ENCODE measurements around the gene INPPL1. TPM values are rescaled to one million over a fixed set of nuclear protein-coding genes. Genes with fewer than 3 reads are reported as not detected.

Gene INPPL1
- total RNA-seq, 1 experiment from 2014 or later: 90.2 TPM

DNA sequence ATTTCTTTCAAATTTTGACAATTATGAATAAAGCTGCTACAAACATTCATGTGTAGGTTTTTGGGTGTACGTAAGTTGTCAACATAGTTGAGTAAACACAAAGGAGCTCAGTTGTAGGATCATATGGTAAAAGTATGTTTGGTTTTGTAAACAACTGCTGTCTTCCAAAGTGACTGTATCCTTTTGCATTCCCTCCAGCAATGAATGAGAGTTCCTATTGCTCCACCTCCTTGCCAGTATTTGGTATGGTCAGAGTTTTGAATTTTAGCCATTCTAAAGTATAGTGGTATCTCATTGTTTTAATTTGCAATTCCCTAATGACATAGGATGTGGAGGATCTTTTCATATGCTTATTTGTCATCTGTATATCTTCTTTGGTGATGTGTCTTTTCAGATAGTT, 47.4 kb downstream of the INPPL1 start:
- Mint-ChIP-seq H3K36me3 (ENCODE audit: insufficient read depth, unreplicated experiment) (no peaks in the 10 kb centered on the region), H3K27ac (ENCODE audit: low read depth, unreplicated experiment) (no peak overlapping the region), H3K27me3 (ENCODE audit: insufficient read depth, unreplicated experiment) (peaks cover 11% of the 10 kb centered on the region), H3K4me1 (ENCODE audit: insufficient read depth, unreplicated experiment) (peaks cover 9% of the 10 kb centered on the region), H3K4me3 (ENCODE audit: unreplicated experiment) (no peak overlapping the region), H3K9me3 (ENCODE audit: unreplicated experiment) (no peaks in the 10 kb centered on the region)
- no TSS peak for BruUV-seq (replicated peaks)
- no peak for DNase-seq (ENCODE audit: unreplicated experiment)
- intact Hi-C loops (cut with micrococcal nuclease): no loop called here
- ChIA-PET POLR2A (interaction anchor here (0.6 kb wide), 1 partner anchor 1037 kb away, joined by 3 read pairs; no protein-coding TSS in a partner anchor), CTCF (interaction anchor here (0.7 kb wide), 1 partner anchor 50 kb away, joined by 3 read pairs; no protein-coding TSS in a partner anchor)
- no peak for TF ChIP-seq CTCF (IDR thresholded peaks at IDR 0.05; ENCODE audit: unreplicated experiment)

- TF ChIP-seq CTCF (IDR thresholded peaks at IDR 0.05; ENCODE audit: unreplicated experiment): no peak
- intact Hi-C loops (cut with micrococcal nuclease): no loop called here
- Mint-ChIP-seq H3K27ac (ENCODE audit: low read depth, unreplicated experiment) (no peak overlapping the region), H3K27me3 (ENCODE audit: insufficient read depth, unreplicated experiment) (peaks cover 11% of the 10 kb centered on the region), H3K36me3 (ENCODE audit: insufficient read depth, unreplicated experiment) (no peaks in the 10 kb centered on the region), H3K4me3 (ENCODE audit: unreplicated experiment) (no peak overlapping the region), H3K9me3 (ENCODE audit: unreplicated experiment) (no peaks in the 10 kb centered on the region), H3K4me1 (ENCODE audit: insufficient read depth, unreplicated experiment) (peaks cover 14% of the 10 kb centered on the region)
- no TSS peak for BruUV-seq (replicated peaks)
- DNase-seq (ENCODE audit: unreplicated experiment): peak; percentile 43
- ChIA-PET POLR2A (no interaction called here), CTCF (interaction anchor here (0.6 kb wide), 1 partner anchor 157 kb away, joined by 3 read pairs; no protein-coding TSS in a partner anchor)
Measured at GRCh38 chr11:72274435-72274834, 49.9 kb downstream of the INPPL1 start.

DNA sequence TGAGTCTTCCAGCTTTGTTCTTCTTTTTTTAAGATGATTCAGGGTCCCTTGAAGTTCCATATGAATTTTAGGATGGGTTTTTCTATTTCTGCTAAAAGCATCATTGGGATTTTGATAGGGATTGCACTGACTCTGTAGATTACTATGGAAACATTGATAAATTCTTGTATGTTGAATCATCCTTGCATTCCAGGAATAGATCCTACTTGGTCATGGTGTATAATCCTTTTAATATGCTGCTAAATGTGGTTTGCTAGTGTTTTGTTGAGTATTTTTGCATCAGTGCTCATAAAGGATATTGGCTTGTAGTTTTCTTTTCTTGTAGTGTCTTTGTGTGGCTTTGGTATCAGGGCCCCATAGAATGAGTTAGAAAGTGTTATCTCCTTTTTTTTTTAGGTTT, 54.3 kb downstream of the INPPL1 start:
- DNase-seq (ENCODE audit: unreplicated experiment): no peak
- Mint-ChIP-seq H3K36me3 (ENCODE audit: insufficient read depth, unreplicated experiment) (no peaks in the 10 kb centered on the region), H3K9me3 (ENCODE audit: unreplicated experiment) (peaks cover 6% of the 10 kb centered on the region), H3K27ac (ENCODE audit: low read depth, unreplicated experiment) (no peak overlapping the region), H3K27me3 (ENCODE audit: insufficient read depth, unreplicated experiment) (peaks cover 13% of the 10 kb centered on the region), H3K4me3 (ENCODE audit: unreplicated experiment) (no peak overlapping the region), H3K4me1 (ENCODE audit: insufficient read depth, unreplicated experiment) (peaks cover 9% of the 10 kb centered on the region)
- no peak for TF ChIP-seq CTCF (IDR thresholded peaks at IDR 0.05; ENCODE audit: unreplicated experiment)
- intact Hi-C loops (cut with micrococcal nuclease): no loop called here
- POLR2A ChIA-PET: no interaction called here
- CTCF ChIA-PET: no interaction called here
- no TSS peak for BruUV-seq (replicated peaks)

DNA sequence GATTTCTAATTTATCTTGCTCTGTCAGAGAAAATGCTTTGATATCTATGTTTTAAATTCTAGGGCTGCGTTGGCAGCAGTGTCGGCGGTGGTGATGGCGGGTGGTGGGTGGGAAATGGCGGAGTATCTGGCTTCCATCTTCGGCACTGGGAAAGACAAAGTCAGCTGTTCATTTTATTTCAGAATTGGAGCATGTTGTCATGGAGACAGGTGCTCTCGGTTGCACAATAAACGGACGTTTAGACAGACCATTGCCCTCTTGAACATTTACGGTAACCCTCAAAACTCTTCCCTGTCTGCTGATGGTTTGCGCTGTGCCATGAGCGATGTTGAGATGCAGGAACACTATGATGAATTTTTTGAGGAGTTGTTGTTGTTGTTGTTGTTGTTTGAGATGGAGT, 55.5 kb downstream of the INPPL1 start:
- BruUV-seq (replicated peaks): no TSS peak
- H3K4me1 Mint-ChIP-seq (ENCODE audit: insufficient read depth, unreplicated experiment): peaks cover 9% of the 10 kb centered on the region
- no peaks in the 10 kb centered on the region for H3K36me3 Mint-ChIP-seq (ENCODE audit: insufficient read depth, unreplicated experiment)
- TF ChIP-seq CTCF (IDR thresholded peaks at IDR 0.05; ENCODE audit: unreplicated experiment): no peak
- H3K27ac Mint-ChIP-seq (ENCODE audit: low read depth, unreplicated experiment): no peak overlapping the region
- intact Hi-C loops (cut with micrococcal nuclease): no loop called here
- H3K27me3 Mint-ChIP-seq (ENCODE audit: insufficient read depth, unreplicated experiment): peaks cover 22% of the 10 kb centered on the region
- ChIA-PET POLR2A (no interaction called here), CTCF (no interaction called here)
- peaks cover 6% of the 10 kb centered on the region for H3K9me3 Mint-ChIP-seq (ENCODE audit: unreplicated experiment)
- no peak for DNase-seq (ENCODE audit: unreplicated experiment)
- no peak overlapping the region for H3K4me3 Mint-ChIP-seq (ENCODE audit: unreplicated experiment)
